K562 (cell line): Measurements from ENCODE around the gene ARHGAP10. TPM values are rescaled to one million over a fixed set of nuclear protein-coding genes. Genes with fewer than 3 reads are reported as not detected.

Experiments
- E2F6 ChIP-seq, 2 experiments: IDR thresholded peaks; 2 replicates each; pipeline ENCODE4 v1.6.1; 2011; ENCODE audit warnings: borderline replicate concordance in 1 of 2, control low read depth in 1 of 2, low read depth in 1 of 2, low read length in 1 of 2, mild to moderate bottlenecking in 1 of 2, mixed read lengths in 1 of 2, moderate library complexity in 1 of 2; ENCODE audit not compliant: insufficient read depth in 1 of 2, insufficient read length in 1 of 2, poor library complexity in 1 of 2, severe bottlenecking in 1 of 2; ENCODE audit errors: extremely low read depth in 1 of 2
- RREB1 ChIP-seq: fragments of 250-450 bp; sonication (Bioruptor Pico); IDR thresholded peaks from 2 replicates; pipeline ENCODE4 v1.4.0; 2020
- VEZF1 ChIP-seq: fragments of 200-800 bp; sonication (Bioruptor generic); IDR thresholded peaks from 2 replicates; pipeline ENCODE4 v1.6.1; 2017; ENCODE audit warnings: missing genetic modification characterization, missing compliant biosample characterization
- ZNF407 ChIP-seq: fragments of 450-650 bp; IDR thresholded peaks from 2 replicates; pipeline ENCODE4 v1.6.1; 2016; ENCODE audit warnings: low read depth
- polyA plus RNA-seq, 8 experiments: library from polyadenylated mRNA; depleted of rRNA in 4 of 8; stranded (reverse) in 5 of 8; unstranded in 3 of 8; fragments of >200 nt; fragmentation: Nextera tagmentation in 2 of 8; fragmentation: Illumina TruSeq in 1 of 8; extraction: Ambion mirVana in 2 of 8; extraction: Trizol in 1 of 8; gene quantifications; 2 replicates each; pipeline versions ENCODE4 v1.2.1 to v1.2.3, GENCODE V29; 2011 to 2014; ENCODE audit warnings: inconsistent platforms in 1 of 8, missing spikeins in 1 of 8
- total RNA-seq, 7 experiments: library from RNA; depleted of rRNA in 6 of 7; stranded (reverse); fragments of >200 nt in 6 of 7; fragmentation: Illumina TruSeq in 2 of 7; extraction: Trizol in 2 of 7; gene quantifications; 2 replicates each; pipeline versions ENCODE4 v1.2.1 to v1.2.3, GENCODE V29; 2011 to 2021; ENCODE audit warnings: low replicate concordance in 1 of 7

ARHGAP10 gene
- total and polyA plus RNA-seq, 9 of the 15 experiments (the other 6 are each of a cell fraction or from before 2014, with no cell fraction given), result 0.03 to 0.22 (median 0.06) TPM; not detected in 3

GRCh38 chr4:147787204-147787603 is 55.3 kb downstream of the ARHGAP10 start (continued):
- TF ChIP-seq ZNF407 (no peak), RREB1 (CRISPR knock-in tag) (no peak), E2F6 (IDR thresholded peaks at IDR 0.05; ENCODE audit: borderline replicate concordance in 1 of 2, extremely low read depth in 1 of 2, insufficient read depth in 1 of 2, insufficient read length in 1 of 2, low read depth in 1 of 2, low read length in 1 of 2, poor library complexity in 1 of 2, severe bottlenecking in 1 of 2) (no peak), VEZF1 (CRISPR knock-in tag) (no peak)
- TF ChIP-seq, all 486 proteins: peak for 0
